Osteoblast (primary cell): ENCODE results near the gene PSMF1. TPM values are rescaled to one million over a fixed set of nuclear protein-coding genes. Genes with fewer than 3 reads are reported as not detected.

Experiments
- DNase-seq: peaks from one replicate; pipeline ENCODE4 v3.0.0; 2011; ENCODE audit warnings: low spot score, mixed read lengths; ENCODE audit not compliant: insufficient read length; ENCODE audit errors: missing footprints
- H2AFZ ChIP-seq: 2 replicates; pipeline ENCODE4 v1.6.0; 2011; ENCODE audit warnings: mild to moderate bottlenecking, low read length
- H3K27ac ChIP-seq: 2 replicates; pipeline ENCODE4 v1.5.1; 2011; ENCODE audit warnings: mild to moderate bottlenecking, low read depth, low read length, moderate library complexity
- H3K27me3 ChIP-seq: 2 replicates; pipeline ENCODE4 v1.6.0; 2012; ENCODE audit warnings: mild to moderate bottlenecking, control low read depth, inconsistent platforms, low read length, moderate library complexity; ENCODE audit not compliant: insufficient read depth
- H3K36me3 ChIP-seq: 2 replicates; pipeline ENCODE4 v1.5.1; 2011; ENCODE audit warnings: mild to moderate bottlenecking, low read length, control low read depth, moderate library complexity; ENCODE audit not compliant: insufficient read depth
- H3K4me1 ChIP-seq: 2 replicates; pipeline ENCODE4 v1.5.1; 2011; ENCODE audit warnings: mild to moderate bottlenecking, low read length, control low read depth, moderate library complexity; ENCODE audit not compliant: insufficient read depth
- H3K4me2 ChIP-seq: 2 replicates; pipeline ENCODE4 v1.6.0; 2011; ENCODE audit warnings: mild to moderate bottlenecking, low read length; ENCODE audit not compliant: insufficient read depth
- H3K4me3 ChIP-seq: fragments of 200-600 bp; sonication (generic); 3 replicates; pipeline ENCODE4 v1.5.1; 2012; ENCODE audit warnings: mild to moderate bottlenecking, low read length, inconsistent platforms; ENCODE audit not compliant: insufficient read depth
- H3K79me2 ChIP-seq: 2 replicates; pipeline ENCODE4 v1.6.0; 2012; ENCODE audit warnings: mild to moderate bottlenecking, low read length, control low read depth, inconsistent platforms; ENCODE audit not compliant: insufficient read depth
- H3K9me3 ChIP-seq: 2 replicates; pipeline ENCODE4 v1.5.1; 2011; ENCODE audit warnings: low read depth, low read length, control low read depth
- H4K20me1 ChIP-seq: 2 replicates; pipeline ENCODE4 v1.6.0; 2012; ENCODE audit warnings: mild to moderate bottlenecking, low read length, control low read depth; ENCODE audit not compliant: insufficient read depth
- CTCF ChIP-seq: IDR thresholded peaks from 2 replicates; pipeline ENCODE4 v1.5.1; 2011; ENCODE audit warnings: mild to moderate bottlenecking, low read depth, low read length, moderate library complexity; ENCODE audit errors: extremely low read depth
- total RNA-seq: library from RNA; depleted of rRNA; stranded (reverse); fragments of >200 nt; gene quantifications from 2 replicates; pipeline ENCODE4 v1.2.3, GENCODE V29; 2012

PSMF1 gene
- total RNA-seq, 1 donor: 61.2 TPM

GRCh38 chr20:1191299-1191698, 72.9 kb downstream of the PSMF1 start:
- H3K9me3 ChIP-seq: no peaks in the 10 kb centered on the region
- no peak for DNase-seq
- no peak overlapping the region for H3K4me3 ChIP-seq
- H3K4me2 ChIP-seq: no peak overlapping the region
- no peaks in the 10 kb centered on the region for H4K20me1 ChIP-seq
- H3K4me1 ChIP-seq: no peaks in the 10 kb centered on the region
- no peak overlapping the region for H2AFZ ChIP-seq
- H3K27ac ChIP-seq: no peak overlapping the region
- no peaks in the 10 kb centered on the region for H3K79me2 ChIP-seq
- H3K27me3 ChIP-seq: peaks cover 33% of the 10 kb centered on the region
- H3K36me3 ChIP-seq: no peaks in the 10 kb centered on the region
- TF ChIP-seq CTCF: no peak

GRCh38 chr20:1195226-1195625, 76.8 kb downstream of the PSMF1 start:
- no peak for DNase-seq
- Histone ChIP-seq H3K9me3 (no peaks in the 10 kb centered on the region), H3K4me2 (no peak overlapping the region), H3K4me3 (no peak overlapping the region), H2AFZ (no peak overlapping the region), H4K20me1 (no peaks in the 10 kb centered on the region), H3K79me2 (no peaks in the 10 kb centered on the region), H3K4me1 (no peaks in the 10 kb centered on the region), H3K36me3 (no peaks in the 10 kb centered on the region), H3K27ac (no peak overlapping the region), H3K27me3 (peaks cover 24% of the 10 kb centered on the region)
- TF ChIP-seq CTCF: no peak

GRCh38 chr20:1196634-1197033, 78.2 kb downstream of the PSMF1 start:
- H3K79me2 ChIP-seq: no peaks in the 10 kb centered on the region
- H3K36me3 ChIP-seq: no peaks in the 10 kb centered on the region
- no peak overlapping the region for H3K4me3 ChIP-seq
- no peak overlapping the region for H3K4me2 ChIP-seq
- no peaks in the 10 kb centered on the region for H3K4me1 ChIP-seq
- no peak overlapping the region for H2AFZ ChIP-seq
- TF ChIP-seq CTCF: no peak
- peaks cover 19% of the 10 kb centered on the region for H3K27me3 ChIP-seq
- H3K27ac ChIP-seq: no peak overlapping the region
- H3K9me3 ChIP-seq: no peaks in the 10 kb centered on the region
- DNase-seq: no peak
- H4K20me1 ChIP-seq: no peaks in the 10 kb centered on the region

GRCh38 chr20:1197801-1198200, 79.4 kb downstream of the PSMF1 start:
- H3K4me3 ChIP-seq: no peak overlapping the region
- no peak for DNase-seq
- H2AFZ ChIP-seq: no peak overlapping the region
- no peaks in the 10 kb centered on the region for H3K4me1 ChIP-seq
- H4K20me1 ChIP-seq: no peaks in the 10 kb centered on the region
- peaks cover 19% of the 10 kb centered on the region for H3K27me3 ChIP-seq
- H3K79me2 ChIP-seq: no peaks in the 10 kb centered on the region
- H3K9me3 ChIP-seq: no peaks in the 10 kb centered on the region
- no peak for TF ChIP-seq CTCF
- no peaks in the 10 kb centered on the region for H3K36me3 ChIP-seq
- H3K4me2 ChIP-seq: no peak overlapping the region
- H3K27ac ChIP-seq: no peak overlapping the region
